T-helper 1 cell treated with Interleukin-12 subunit alpha and Interleukin-12 subunit beta and Interleukin-4 antibody, amounts not matched to agents 30 μg/mL and 1 μg/mL, for 36 hours (primary cell): ENCODE results near the gene ABCC8.

Experiments used
- H3K27ac Mint-ChIP-seq: one replicate; pipeline ENCODE4 v1.8.0; 2021; ENCODE audit warnings: mild to moderate bottlenecking, mixed read lengths
- H3K27me3 Mint-ChIP-seq: one replicate; pipeline ENCODE4 v1.8.0; 2021; ENCODE audit warnings: low read depth, mixed read lengths
- H3K36me3 Mint-ChIP-seq: one replicate; pipeline ENCODE4 v1.8.0; 2021; ENCODE audit warnings: low read depth, mixed read lengths
- H3K4me1 Mint-ChIP-seq: one replicate; pipeline ENCODE4 v1.8.0; 2021; ENCODE audit warnings: low read depth, mixed read lengths
- H3K4me3 Mint-ChIP-seq: one replicate; pipeline ENCODE4 v1.8.0; 2021; ENCODE audit warnings: mild to moderate bottlenecking, moderate library complexity, mixed read lengths
- H3K9me3 Mint-ChIP-seq: one replicate; pipeline ENCODE4 v1.8.0; 2021; ENCODE audit warnings: mixed read lengths

Gene ABCC8

GRCh38 chr11:17378655-17379054 is 98.0 kb downstream of the ABCC8 start:
- H3K27me3 Mint-ChIP-seq = no peaks in the 10 kb centered on the region
- H3K27ac Mint-ChIP-seq = no peak overlapping the region
- no peaks in the 10 kb centered on the region for H3K9me3 Mint-ChIP-seq
- no peaks in the 10 kb centered on the region for H3K4me1 Mint-ChIP-seq
- no peak overlapping the region for H3K4me3 Mint-ChIP-seq
- no peaks in the 10 kb centered on the region for H3K36me3 Mint-ChIP-seq

- Mint-ChIP-seq H3K27ac (no peak overlapping the region), H3K9me3 (peaks cover 16% of the 10 kb centered on the region), H3K4me3 (no peak overlapping the region), H3K27me3 (no peaks in the 10 kb centered on the region), H3K36me3 (peaks cover 8% of the 10 kb centered on the region), H3K4me1 (no peaks in the 10 kb centered on the region)
Observed at GRCh38 chr11:17376493-17376892, 100.2 kb downstream of the ABCC8 start.

- peaks cover 26% of the 10 kb centered on the region for H3K9me3 Mint-ChIP-seq
- no peaks in the 10 kb centered on the region for H3K27me3 Mint-ChIP-seq
- H3K4me3 Mint-ChIP-seq = no peak overlapping the region
- no peaks in the 10 kb centered on the region for H3K4me1 Mint-ChIP-seq
- H3K27ac Mint-ChIP-seq = no peak overlapping the region
- peaks cover 13% of the 10 kb centered on the region for H3K36me3 Mint-ChIP-seq
Observed at GRCh38 chr11:17375547-17375946, 101.1 kb downstream of the ABCC8 start.

- peaks cover 20% of the 10 kb centered on the region for H3K36me3 Mint-ChIP-seq
- peaks cover 42% of the 10 kb centered on the region for H3K9me3 Mint-ChIP-seq
- peaks cover 9% of the 10 kb centered on the region for H3K4me1 Mint-ChIP-seq
- H3K4me3 Mint-ChIP-seq = no peak overlapping the region
- H3K27me3 Mint-ChIP-seq = no peaks in the 10 kb centered on the region
- H3K27ac Mint-ChIP-seq = no peak overlapping the region
Observed at GRCh38 chr11:17371614-17372013, 105.0 kb downstream of the ABCC8 start.

- Mint-ChIP-seq H3K36me3 (peaks cover 20% of the 10 kb centered on the region), H3K9me3 (peaks cover 42% of the 10 kb centered on the region), H3K4me1 (peaks cover 9% of the 10 kb centered on the region)
Observed at GRCh38 chr11:17369684-17370243, 106.9 kb downstream of the ABCC8 start.

GRCh38 chr11:17369094-17369493 is 107.6 kb downstream of the ABCC8 start:
- H3K27ac Mint-ChIP-seq = no peak overlapping the region

More at GRCh38 chr11:17369684-17370243, 106.9 kb downstream of the ABCC8 start:
- H3K4me3 Mint-ChIP-seq = no peak overlapping the region
- H3K27ac Mint-ChIP-seq = no peak overlapping the region
- H3K27me3 Mint-ChIP-seq = no peaks in the 10 kb centered on the region

GRCh38 chr11:17368551-17368950 is 108.1 kb downstream of the ABCC8 start:
- Mint-ChIP-seq H3K4me3 (no peak overlapping the region), H3K4me1 (peaks cover 9% of the 10 kb centered on the region), H3K27me3 (no peaks in the 10 kb centered on the region), H3K9me3 (peaks cover 42% of the 10 kb centered on the region), H3K27ac (no peak overlapping the region), H3K36me3 (peaks cover 22% of the 10 kb centered on the region)

More at GRCh38 chr11:17369094-17369493, 107.6 kb downstream of the ABCC8 start:
- peaks cover 20% of the 10 kb centered on the region for H3K36me3 Mint-ChIP-seq
- no peaks in the 10 kb centered on the region for H3K27me3 Mint-ChIP-seq
- H3K9me3 Mint-ChIP-seq = peaks cover 42% of the 10 kb centered on the region
- peaks cover 9% of the 10 kb centered on the region for H3K4me1 Mint-ChIP-seq
- H3K4me3 Mint-ChIP-seq = no peak overlapping the region

- peaks cover 9% of the 10 kb centered on the region for H3K4me1 Mint-ChIP-seq
- H3K27me3 Mint-ChIP-seq = no peaks in the 10 kb centered on the region
- H3K4me3 Mint-ChIP-seq = no peak overlapping the region
- H3K27ac Mint-ChIP-seq = no peak overlapping the region
- H3K9me3 Mint-ChIP-seq = peaks cover 26% of the 10 kb centered on the region
- peaks cover 13% of the 10 kb centered on the region for H3K36me3 Mint-ChIP-seq
Observed at GRCh38 chr11:17366495-17366894, 110.2 kb downstream of the ABCC8 start.

- Mint-ChIP-seq H3K27me3 (peaks cover 47% of the 10 kb centered on the region), H3K9me3 (no peaks in the 10 kb centered on the region), H3K4me1 (peaks cover 28% of the 10 kb centered on the region), H3K27ac (no peak overlapping the region), H3K4me3 (peak overlapping the region; percentile 86), H3K36me3 (peaks cover 4% of the 10 kb centered on the region)
Observed at GRCh38 chr11:17354601-17354991, 122.0 kb downstream of the ABCC8 start.

- Mint-ChIP-seq H3K4me3 (peak overlapping the region; percentile 86), H3K36me3 (peaks cover 8% of the 10 kb centered on the region), H3K27ac (peak overlapping the region; percentile 55), H3K27me3 (peaks cover 47% of the 10 kb centered on the region), H3K4me1 (peaks cover 28% of the 10 kb centered on the region), H3K9me3 (no peaks in the 10 kb centered on the region)
Observed at GRCh38 chr11:17353821-17354600, 122.6 kb downstream of the ABCC8 start.

GRCh38 chr11:17352950-17353820 is 123.5 kb downstream of the ABCC8 start:
- Mint-ChIP-seq H3K27me3 (peaks cover 47% of the 10 kb centered on the region), H3K27ac (peak overlapping the region; percentile 51), H3K9me3 (no peaks in the 10 kb centered on the region), H3K4me1 (peaks cover 28% of the 10 kb centered on the region), H3K36me3 (peaks cover 8% of the 10 kb centered on the region), H3K4me3 (peak overlapping the region; percentile 86)

- Mint-ChIP-seq H3K27me3 (peaks cover 47% of the 10 kb centered on the region), H3K27ac (peak within 1 kb of the TSS; percentile 51), H3K9me3 (no peaks in the 10 kb centered on the region), H3K36me3 (peaks cover 8% of the 10 kb centered on the region), H3K4me1 (peaks cover 28% of the 10 kb centered on the region), H3K4me3 (peak within 1 kb of the TSS; percentile 86)
Observed at GRCh38 chr11:17351510-17352176, 125.0 kb downstream of the ABCC8 start, which contains the start of gene NCR3LG1. TSS of gene NCR3LG1 (plus strand) at chr11:17351800. CDS start at chr11:17351970, 170 bp downstream.

- Mint-ChIP-seq H3K27ac (no peak overlapping the region), H3K27me3 (peaks cover 47% of the 10 kb centered on the region), H3K4me1 (peaks cover 28% of the 10 kb centered on the region), H3K4me3 (peak overlapping the region; percentile 69), H3K9me3 (no peaks in the 10 kb centered on the region), H3K36me3 (peaks cover 8% of the 10 kb centered on the region)
Observed at GRCh38 chr11:17351172-17351509, 125.5 kb downstream of the ABCC8 start.
